Measurements from ENCODE around the gene RNF19B. TPM values are rescaled to one million over a fixed set of nuclear protein-coding genes. Genes with fewer than 3 reads are reported as not detected.
A peak's percentile ranks its signal among the peaks of the same experiment; 100 is the strongest.

Gene RNF19B
- total and polyA plus RNA-seq, 2 of the 13 experiments (the other 11 are each of a cell fraction or from before 2014, with no cell fraction given), result 15.3 to 22.5 TPM

DNA sequence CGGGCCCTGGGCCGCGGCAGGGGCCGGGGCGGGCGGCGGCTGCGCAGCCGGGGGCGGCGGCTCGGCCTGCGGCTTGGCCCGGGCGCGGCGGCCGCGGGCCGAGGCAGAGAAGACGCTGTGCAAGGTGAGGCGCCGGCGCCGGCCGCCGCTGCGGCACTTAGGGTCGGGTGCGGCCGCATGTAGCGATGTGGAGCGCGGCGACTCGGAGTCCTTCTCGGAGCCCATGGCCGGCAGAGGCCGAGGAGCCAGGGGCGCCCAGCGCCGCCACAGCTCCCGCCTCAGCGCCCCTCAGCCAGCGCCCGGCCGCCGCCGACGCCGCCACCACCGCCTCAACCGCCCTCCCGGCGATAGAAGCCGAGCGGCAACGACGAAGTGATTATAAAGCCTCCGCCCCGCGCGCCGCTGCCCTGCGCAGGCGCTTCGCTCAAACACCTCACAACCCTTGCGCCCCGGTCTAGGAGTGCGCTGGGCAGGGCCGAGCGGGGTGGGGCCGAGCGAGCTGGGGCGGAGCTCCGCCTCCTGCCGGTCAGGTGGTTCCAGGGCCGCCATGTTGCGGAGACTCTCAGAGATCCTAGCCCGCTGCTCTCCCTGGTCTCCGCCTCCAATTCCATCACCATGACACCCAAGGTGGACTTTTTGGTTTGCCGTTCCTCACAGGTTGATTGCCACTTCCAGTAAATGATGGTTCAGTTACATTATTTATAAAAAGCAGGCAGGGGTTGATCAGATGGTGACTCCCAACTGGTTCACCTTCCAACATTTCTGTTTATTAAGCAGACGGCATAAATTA lies at the start of gene RNF19B (continued):
- TF ChIP-seq, protein P1, sequence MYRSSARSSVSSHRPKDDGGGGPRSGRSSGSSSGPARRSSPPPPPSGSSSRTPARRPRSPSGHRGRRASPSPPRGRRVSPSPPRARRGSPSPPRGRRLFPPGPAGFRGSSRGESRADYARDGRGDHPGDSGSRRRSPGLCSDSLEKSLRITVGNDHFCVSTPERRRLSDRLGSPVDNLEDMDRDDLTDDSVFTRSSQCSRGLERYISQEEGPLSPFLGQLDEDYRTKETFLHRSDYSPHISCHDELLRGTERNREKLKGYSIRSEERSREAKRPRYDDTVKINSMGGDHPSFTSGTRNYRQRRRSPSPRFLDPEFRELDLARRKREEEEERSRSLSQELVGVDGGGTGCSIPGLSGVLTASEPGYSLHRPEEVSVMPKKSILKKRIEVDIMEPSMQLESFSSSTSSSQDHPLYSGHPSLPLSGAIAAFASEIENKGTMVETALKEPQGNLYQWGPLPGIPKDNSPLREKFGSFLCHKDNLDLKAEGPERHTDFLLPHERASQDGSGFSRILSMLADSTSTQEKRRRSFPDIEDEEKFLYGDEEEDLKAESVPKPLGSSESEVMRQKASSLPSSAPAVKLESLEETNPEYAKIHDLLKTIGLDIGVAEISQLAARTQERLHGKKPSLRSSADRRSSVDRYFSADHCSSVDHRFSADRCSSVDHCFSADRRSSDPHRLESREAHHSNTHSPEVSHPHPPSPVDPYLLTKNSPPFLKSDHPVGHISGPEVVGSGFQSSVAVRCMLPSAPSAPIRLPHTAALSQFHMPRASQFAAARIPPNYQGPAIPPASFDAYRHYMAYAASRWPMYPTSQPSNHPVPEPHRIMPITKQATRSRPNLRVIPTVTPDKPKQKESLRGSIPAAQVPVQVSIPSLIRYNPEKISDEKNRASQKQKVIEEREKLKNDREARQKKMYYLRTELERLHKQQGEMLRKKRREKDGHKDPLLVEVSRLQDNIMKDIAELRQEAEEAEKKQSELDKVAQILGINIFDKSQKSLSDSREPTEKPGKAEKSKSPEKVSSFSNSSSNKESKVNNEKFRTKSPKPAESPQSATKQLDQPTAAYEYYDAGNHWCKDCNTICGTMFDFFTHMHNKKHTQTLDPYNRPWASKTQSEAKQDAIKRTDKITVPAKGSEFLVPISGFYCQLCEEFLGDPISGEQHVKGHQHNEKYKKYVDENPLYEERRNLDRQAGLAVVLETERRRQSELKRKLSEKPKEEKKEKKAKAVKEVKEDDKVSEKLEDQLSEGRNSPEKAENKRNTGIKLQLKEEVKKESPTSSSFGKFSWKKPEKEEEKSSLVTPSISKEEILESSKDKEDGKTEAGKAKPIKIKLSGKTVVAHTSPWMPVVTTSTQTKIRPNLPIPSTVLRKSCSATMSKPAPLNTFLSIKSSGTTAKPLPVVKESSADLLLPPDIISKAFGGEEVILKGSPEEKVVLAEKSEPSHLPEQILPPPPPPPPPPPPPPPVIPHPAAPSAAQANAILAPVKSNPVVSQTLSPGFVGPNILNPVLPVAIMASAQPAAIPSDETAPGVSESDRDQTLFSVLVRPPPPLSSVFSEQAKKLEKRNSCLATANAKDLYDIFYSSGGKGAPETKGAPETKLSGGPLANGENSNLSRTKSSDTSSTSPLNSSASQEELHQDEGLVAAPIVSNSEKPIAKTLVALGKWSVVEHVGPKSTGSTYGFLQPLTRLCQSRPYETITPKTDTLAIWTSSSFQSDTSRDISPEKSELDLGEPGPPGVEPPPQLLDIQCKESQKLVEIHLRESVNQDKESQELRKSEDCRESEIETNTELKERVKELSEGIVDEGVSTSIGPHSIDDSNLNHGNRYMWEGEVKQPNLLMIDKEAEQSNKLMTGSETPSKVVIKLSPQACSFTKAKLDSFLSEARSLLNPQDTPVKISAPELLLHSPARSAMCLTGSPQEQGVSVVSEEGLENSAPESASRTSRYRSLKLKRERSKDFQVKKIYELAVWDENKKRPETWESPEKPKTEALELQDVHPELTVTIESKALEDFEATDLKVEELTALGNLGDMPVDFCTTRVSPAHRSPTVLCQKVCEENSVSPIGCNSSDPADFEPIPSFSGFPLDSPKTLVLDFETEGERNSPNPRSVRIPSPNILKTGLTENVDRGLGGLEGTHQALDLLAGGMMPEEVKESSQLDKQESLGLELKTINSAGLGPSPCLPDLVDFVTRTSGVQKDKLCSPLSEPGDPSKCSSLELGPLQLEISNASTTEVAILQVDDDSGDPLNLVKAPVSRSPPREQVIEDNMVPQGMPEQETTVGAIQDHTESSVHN (CRISPR knock-in tag; IDR thresholded peaks at IDR 0.05), result no peak
- no peak for TF ChIP-seq BHLHE40 (IDR thresholded peaks at IDR 0.05; ENCODE audit: low read length)
- TF ChIP-seq MATR3 (CRISPR knock-in tag; IDR thresholded peaks at IDR 0.05), result no peak
- no peak for TF ChIP-seq ZBTB42 (CRISPR knock-in tag; IDR thresholded peaks at IDR 0.05)
- TF ChIP-seq ZNF3 (CRISPR knock-in tag; IDR thresholded peaks at IDR 0.05), result no peak
- TF ChIP-seq XBP1 (CRISPR knock-in tag; IDR thresholded peaks at IDR 0.05), result no peak
- no peak for TF ChIP-seq MBD4 (IDR thresholded peaks at IDR 0.05; ENCODE audit: borderline replicate concordance, low read length)
- no peak for TF ChIP-seq EZH2 (conservative IDR thresholded peaks at IDR 0.05; ENCODE audit: low read depth, low read length)
- no peak for TF ChIP-seq FOXJ3 (CRISPR knock-in tag; IDR thresholded peaks at IDR 0.05; ENCODE audit: borderline replicate concordance)
- TF ChIP-seq, protein P2, sequence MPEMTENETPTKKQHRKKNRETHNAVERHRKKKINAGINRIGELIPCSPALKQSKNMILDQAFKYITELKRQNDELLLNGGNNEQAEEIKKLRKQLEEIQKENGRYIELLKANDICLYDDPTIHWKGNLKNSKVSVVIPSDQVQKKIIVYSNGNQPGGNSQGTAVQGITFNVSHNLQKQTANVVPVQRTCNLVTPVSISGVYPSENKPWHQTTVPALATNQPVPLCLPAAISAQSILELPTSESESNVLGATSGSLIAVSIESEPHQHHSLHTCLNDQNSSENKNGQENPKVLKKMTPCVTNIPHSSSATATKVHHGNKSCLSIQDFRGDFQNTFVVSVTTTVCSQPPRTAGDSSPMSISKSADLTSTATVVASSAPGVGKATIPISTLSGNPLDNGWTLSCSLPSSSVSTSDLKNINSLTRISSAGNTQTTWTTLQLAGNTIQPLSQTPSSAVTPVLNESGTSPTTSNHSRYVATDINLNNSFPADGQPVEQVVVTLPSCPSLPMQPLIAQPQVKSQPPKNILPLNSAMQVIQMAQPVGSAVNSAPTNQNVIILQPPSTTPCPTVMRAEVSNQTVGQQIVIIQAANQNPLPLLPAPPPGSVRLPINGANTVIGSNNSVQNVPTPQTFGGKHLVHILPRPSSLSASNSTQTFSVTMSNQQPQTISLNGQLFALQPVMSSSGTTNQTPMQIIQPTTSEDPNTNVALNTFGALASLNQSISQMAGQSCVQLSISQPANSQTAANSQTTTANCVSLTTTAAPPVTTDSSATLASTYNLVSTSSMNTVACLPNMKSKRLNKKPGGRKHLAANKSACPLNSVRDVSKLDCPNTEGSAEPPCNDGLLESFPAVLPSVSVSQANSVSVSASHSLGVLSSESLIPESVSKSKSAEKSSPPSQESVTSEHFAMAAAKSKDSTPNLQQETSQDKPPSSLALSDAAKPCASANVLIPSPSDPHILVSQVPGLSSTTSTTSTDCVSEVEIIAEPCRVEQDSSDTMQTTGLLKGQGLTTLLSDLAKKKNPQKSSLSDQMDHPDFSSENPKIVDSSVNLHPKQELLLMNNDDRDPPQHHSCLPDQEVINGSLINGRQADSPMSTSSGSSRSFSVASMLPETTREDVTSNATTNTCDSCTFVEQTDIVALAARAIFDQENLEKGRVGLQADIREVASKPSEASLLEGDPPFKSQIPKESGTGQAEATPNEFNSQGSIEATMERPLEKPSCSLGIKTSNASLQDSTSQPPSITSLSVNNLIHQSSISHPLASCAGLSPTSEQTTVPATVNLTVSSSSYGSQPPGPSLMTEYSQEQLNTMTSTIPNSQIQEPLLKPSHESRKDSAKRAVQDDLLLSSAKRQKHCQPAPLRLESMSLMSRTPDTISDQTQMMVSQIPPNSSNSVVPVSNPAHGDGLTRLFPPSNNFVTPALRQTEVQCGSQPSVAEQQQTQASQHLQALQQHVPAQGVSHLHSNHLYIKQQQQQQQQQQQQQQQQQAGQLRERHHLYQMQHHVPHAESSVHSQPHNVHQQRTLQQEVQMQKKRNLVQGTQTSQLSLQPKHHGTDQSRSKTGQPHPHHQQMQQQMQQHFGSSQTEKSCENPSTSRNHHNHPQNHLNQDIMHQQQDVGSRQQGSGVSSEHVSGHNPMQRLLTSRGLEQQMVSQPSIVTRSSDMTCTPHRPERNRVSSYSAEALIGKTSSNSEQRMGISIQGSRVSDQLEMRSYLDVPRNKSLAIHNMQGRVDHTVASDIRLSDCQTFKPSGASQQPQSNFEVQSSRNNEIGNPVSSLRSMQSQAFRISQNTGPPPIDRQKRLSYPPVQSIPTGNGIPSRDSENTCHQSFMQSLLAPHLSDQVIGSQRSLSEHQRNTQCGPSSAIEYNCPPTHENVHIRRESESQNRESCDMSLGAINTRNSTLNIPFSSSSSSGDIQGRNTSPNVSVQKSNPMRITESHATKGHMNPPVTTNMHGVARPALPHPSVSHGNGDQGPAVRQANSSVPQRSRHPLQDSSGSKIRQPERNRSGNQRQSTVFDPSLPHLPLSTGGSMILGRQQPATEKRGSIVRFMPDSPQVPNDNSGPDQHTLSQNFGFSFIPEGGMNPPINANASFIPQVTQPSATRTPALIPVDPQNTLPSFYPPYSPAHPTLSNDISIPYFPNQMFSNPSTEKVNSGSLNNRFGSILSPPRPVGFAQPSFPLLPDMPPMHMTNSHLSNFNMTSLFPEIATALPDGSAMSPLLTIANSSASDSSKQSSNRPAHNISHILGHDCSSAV (CRISPR knock-in tag; IDR thresholded peaks at IDR 0.05; ENCODE audit: borderline replicate concordance), result no peak
- TF ChIP-seq FOXC1 (CRISPR knock-in tag; IDR thresholded peaks at IDR 0.05; ENCODE audit: borderline replicate concordance), result peak; percentile 61; the same call in 1 of the 2 replicates
- no peak for TF ChIP-seq ATF7 (IDR thresholded peaks at IDR 0.05)
- TF ChIP-seq ATF7 (CRISPR knock-in tag; IDR thresholded peaks at IDR 0.05), result no peak
- TF ChIP-seq JDP2 (CRISPR knock-in tag; IDR thresholded peaks at IDR 0.05; ENCODE audit: borderline replicate concordance), result no peak; the same call in 1 of the 2 replicates
